ENCODE results near the gene SLC12A8.

- TF ChIP-seq HDAC2 (IDR thresholded peaks at IDR 0.05) (no peak), HINFP (tag; conservative IDR thresholded peaks at IDR 0.05; ENCODE audit: low read depth) (no peak), SMARCA5 (IDR thresholded peaks at IDR 0.05) (no peak), HMGN3 (IDR thresholded peaks at IDR 0.05; ENCODE audit: borderline replicate concordance, extremely low read depth, insufficient read length, low read depth, low read length) (no peak), FOXM1 (IDR thresholded peaks at IDR 0.05; ENCODE audit: low read depth) (no peak), FOXM1 (CRISPR knock-in tag; IDR thresholded peaks at IDR 0.05; ENCODE audit: low read depth) (no peak), FIP1L1 (IDR thresholded peaks at IDR 0.05; ENCODE audit: low read depth, low read length, poor library complexity, severe bottlenecking) (no peak), ZNF217 (CRISPR knock-in tag; IDR thresholded peaks at IDR 0.05) (no peak)
- TF ChIP-seq, protein P1, sequence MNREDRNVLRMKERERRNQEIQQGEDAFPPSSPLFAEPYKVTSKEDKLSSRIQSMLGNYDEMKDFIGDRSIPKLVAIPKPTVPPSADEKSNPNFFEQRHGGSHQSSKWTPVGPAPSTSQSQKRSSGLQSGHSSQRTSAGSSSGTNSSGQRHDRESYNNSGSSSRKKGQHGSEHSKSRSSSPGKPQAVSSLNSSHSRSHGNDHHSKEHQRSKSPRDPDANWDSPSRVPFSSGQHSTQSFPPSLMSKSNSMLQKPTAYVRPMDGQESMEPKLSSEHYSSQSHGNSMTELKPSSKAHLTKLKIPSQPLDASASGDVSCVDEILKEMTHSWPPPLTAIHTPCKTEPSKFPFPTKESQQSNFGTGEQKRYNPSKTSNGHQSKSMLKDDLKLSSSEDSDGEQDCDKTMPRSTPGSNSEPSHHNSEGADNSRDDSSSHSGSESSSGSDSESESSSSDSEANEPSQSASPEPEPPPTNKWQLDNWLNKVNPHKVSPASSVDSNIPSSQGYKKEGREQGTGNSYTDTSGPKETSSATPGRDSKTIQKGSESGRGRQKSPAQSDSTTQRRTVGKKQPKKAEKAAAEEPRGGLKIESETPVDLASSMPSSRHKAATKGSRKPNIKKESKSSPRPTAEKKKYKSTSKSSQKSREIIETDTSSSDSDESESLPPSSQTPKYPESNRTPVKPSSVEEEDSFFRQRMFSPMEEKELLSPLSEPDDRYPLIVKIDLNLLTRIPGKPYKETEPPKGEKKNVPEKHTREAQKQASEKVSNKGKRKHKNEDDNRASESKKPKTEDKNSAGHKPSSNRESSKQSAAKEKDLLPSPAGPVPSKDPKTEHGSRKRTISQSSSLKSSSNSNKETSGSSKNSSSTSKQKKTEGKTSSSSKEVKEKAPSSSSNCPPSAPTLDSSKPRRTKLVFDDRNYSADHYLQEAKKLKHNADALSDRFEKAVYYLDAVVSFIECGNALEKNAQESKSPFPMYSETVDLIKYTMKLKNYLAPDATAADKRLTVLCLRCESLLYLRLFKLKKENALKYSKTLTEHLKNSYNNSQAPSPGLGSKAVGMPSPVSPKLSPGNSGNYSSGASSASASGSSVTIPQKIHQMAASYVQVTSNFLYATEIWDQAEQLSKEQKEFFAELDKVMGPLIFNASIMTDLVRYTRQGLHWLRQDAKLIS (CRISPR knock-in tag; IDR thresholded peaks at IDR 0.05) = no peak
- TF ChIP-seq, protein P2, sequence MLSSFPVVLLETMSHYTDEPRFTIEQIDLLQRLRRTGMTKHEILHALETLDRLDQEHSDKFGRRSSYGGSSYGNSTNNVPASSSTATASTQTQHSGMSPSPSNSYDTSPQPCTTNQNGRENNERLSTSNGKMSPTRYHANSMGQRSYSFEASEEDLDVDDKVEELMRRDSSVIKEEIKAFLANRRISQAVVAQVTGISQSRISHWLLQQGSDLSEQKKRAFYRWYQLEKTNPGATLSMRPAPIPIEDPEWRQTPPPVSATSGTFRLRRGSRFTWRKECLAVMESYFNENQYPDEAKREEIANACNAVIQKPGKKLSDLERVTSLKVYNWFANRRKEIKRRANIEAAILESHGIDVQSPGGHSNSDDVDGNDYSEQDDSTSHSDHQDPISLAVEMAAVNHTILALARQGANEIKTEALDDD (IDR thresholded peaks at IDR 0.05) = no peak
Observed at GRCh38 chr3:125062904-125063618, 149.5 kb downstream of the SLC12A8 start.
